Fibroblast of the aortic adventitia (primary cell): ENCODE data around the gene EMC8. TPM values are rescaled to one million over a fixed set of nuclear protein-coding genes. Genes with fewer than 3 reads are reported as not detected.
A peak's percentile ranks its signal among the peaks of the same experiment; 100 is the strongest.

ENCODE experiments used
- DNase-seq: peaks from one replicate; pipeline ENCODE4 v3.0.0-alpha.2; 2010; ENCODE audit warnings: low read depth
- H3K4me3 ChIP-seq: 2 replicates; pipeline ENCODE4 v1.5.1; 2011; ENCODE audit warnings: low read depth, mild to moderate bottlenecking, control low read depth, low read length, moderate library complexity
- CTCF ChIP-seq: IDR thresholded peaks from 2 replicates; pipeline ENCODE4 v1.5.1; 2011; ENCODE audit warnings: mild to moderate bottlenecking, low read length, control low read depth, inconsistent platforms; ENCODE audit not compliant: insufficient read depth
- total RNA-seq: library from RNA; depleted of rRNA; stranded (reverse); fragments of >200 nt; gene quantifications from 2 replicates; pipeline ENCODE4 v1.2.3, GENCODE V29; 2012; ENCODE audit warnings: low replicate concordance

The EMC8 gene
- total RNA-seq, 1 donor = 23.8 TPM

- DNase-seq = peak; percentile 23
- TF ChIP-seq CTCF = no peak
Observed at GRCh38 chr16:85844786-85845185, 45.4 kb upstream of the EMC8 start.

GRCh38 chr16:85844169-85844481 is 44.8 kb upstream of the EMC8 start:
- no peak for DNase-seq
- H3K4me3 ChIP-seq = no peak overlapping the region
- no peak for TF ChIP-seq CTCF

More at GRCh38 chr16:85844786-85845185, 45.4 kb upstream of the EMC8 start:
- no peak overlapping the region for H3K4me3 ChIP-seq

GRCh38 chr16:85843471-85844168 is 44.3 kb upstream of the EMC8 start:
- no peak overlapping the region for H3K4me3 ChIP-seq
- DNase-seq = no peak
- no peak for TF ChIP-seq CTCF

- DNase-seq = no peak
- no peak for TF ChIP-seq CTCF
- no peak overlapping the region for H3K4me3 ChIP-seq
Observed at GRCh38 chr16:85842848-85843247, 43.5 kb upstream of the EMC8 start.

- DNase-seq = no peak
- no peak overlapping the region for H3K4me3 ChIP-seq
- no peak for TF ChIP-seq CTCF
Observed at GRCh38 chr16:85842435-85842834, 43.1 kb upstream of the EMC8 start.

GRCh38 chr16:85840801-85841200 is 41.5 kb upstream of the EMC8 start:
- no peak overlapping the region for H3K4me3 ChIP-seq
- no peak for TF ChIP-seq CTCF
- no peak for DNase-seq

- H3K4me3 ChIP-seq = no peak overlapping the region
- no peak for TF ChIP-seq CTCF
- no peak for DNase-seq
Observed at GRCh38 chr16:85840395-85840794, 41.1 kb upstream of the EMC8 start.
